Occipital lobe (tissue), 2 donors: ENCODE results near the gene STXBP2. TPM values are rescaled to one million over a fixed set of nuclear protein-coding genes. Genes with fewer than 3 reads are reported as not detected.
"Not testable (repeated sequence)": the region's sequence is repeated elsewhere in the genome, so short reads cannot be mapped to it uniquely, and the experiment has no call there.

ENCODE experiments used
- DNase-seq: peaks from one replicate; lab custom pipeline; 2025; lab: John Stamatoyannopoulos, UW
- total RNA-seq: library from RNA; depleted of rRNA; stranded (reverse); fragments of >200 nt; gene quantifications from one replicate; pipeline ENCODE4 v1.2.3, GENCODE V29; 2014

The STXBP2 gene
- total RNA-seq, 1 donor from 2014 or later, result 3.0 TPM

DNA sequence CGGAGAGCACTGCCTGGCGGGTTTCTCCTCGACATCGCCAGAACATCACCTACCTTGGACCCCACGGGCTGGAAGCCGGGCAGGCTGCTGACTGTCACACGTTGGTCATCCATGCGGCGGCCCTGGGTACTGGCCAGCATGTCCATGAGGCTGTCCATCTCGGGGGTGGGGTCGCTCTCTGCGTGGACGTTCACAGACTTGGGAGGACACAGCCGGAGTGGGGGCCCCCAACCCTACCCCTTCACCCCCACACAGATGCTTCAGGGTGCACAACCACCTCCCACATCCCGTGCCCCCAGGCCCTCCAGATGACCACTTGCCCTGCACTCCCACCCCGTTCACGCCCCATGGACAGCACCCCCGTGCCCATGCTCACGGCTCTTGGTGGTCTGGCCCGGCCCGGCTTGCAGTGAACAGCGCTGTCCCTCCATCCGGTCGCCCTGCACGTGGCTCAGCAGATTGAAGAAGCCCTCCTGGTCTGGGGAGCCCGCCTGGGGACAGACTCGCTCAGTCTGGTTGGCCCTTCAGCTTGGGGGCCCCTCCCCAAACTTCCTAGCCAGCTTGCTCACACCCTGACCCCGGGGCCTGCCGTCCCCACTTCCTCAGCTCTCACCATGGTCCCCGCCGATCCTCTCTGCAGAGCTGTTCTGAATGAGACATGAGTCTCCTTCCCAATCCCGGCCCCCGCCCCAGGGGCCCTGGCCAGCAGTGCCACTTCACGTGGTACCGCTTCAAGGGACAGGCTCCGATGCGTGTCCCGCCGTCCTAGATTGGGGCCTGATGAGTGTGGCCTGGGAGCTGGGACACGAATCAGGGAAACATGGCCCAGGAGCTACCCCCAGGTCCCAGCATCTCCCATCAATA lies 4.3 kb upstream of the STXBP2 start:
- DNase-seq, result no peak

DNA sequence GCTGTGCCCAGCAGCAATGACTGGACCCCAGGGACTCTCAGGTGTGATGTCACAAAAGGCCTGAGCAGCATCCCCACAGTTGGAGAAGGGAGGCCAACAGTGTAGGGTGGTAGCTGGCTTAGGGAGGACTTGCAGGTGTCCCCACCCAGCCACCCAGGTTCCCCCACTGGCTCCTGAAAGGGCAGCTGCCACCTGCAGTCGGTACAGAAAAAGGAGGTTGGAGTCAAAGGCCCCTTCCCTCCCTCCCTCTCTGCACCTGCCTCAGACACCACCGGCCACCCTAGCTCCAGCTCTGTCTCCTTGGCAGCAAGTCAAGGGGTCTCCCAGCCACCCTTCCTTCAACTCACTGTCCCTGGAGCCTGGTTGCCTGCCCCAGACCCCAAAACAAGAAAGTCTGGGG lies 3.2 kb upstream of the STXBP2 start, which contains the start of gene PCP2:
Gene PCP2 (minus strand): TSS at position 22 of the 400 bp plus-strand sequence. CDS start 262 bp downstream, outside the sequence.
- DNase-seq, result no peak

DNA sequence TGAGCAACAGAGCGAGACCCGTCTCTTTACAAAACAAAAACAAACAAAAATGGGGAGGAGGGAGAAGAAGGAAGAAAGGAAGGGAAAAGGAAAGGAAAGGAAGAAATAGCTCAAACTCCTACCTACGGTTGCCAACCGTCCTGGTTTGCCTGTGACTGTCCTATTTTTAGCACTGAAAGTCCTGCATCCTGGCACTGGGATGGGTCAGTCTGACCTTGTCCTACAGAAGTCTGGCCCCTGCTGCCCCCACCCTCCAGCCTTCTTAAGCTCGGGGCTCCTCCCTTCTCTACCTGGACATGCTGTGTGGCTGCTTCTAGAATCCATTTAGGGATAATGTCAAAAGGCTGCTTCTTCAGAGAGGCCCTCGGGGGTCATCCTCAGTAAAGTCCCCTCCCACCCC lies 1.2 kb upstream of the STXBP2 start:
- DNase-seq, result no peak

DNA sequence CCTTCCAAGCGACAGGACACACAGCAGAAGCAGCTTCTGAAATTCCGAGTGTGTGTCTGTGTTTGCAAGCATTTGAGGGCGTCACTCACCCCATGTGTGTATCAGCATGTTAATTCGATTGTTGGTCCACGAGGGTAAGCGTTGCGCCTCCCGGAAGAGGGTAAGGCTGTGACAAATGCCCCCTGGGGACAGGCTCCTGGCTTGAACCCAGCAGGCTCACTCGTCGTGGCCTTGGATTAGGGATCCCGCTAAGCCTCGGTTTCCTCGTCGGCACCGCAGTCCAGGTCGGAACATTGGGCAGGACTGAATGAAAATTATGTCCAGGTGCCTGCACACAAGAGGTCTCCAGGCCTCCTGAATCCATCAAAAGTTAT lies 606 bp upstream of the STXBP2 start:
- no peak for DNase-seq

DNA sequence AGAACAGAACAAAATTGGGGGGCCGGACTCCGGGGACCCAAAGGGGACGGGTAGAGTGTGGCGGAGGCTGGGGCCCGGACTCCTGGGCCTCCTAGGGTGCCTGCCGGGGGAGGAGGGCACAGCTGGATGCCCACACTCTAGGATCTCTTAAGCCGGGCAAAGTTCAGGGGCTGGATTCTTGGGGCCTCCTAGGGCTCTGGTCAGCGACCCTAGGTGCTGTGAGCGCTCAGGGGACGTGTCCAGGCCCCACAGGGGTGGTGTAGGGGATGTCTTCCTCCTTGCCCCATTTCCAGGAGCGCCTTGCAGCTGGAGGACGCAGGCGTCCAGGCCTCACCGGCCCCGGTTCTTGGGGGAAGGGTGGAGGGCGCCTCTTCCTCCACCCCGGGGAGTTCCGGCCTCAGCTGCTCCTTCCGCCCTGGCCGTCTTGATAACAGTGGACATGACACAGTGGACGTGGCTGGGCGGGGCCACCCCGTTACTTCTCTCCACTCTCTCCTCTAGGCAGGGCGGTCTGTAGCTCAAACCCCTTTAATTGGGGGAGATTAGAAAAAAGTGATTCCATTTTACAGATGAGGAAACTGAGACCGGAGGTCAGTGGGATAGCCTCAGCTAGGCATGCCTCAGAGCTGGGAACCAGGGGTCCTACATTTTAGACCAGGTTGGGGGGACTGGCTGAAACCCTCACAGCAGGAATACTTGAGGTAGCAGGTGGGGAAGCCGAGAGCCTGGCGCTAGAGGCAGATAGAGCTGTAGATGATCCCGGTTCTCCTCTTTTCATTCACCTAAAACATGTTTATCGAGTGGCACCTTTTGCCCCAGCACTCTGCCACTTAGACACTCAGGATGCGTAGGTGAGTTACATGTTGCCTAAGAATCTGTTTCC lies 705 bp downstream of the STXBP2 start:
- no peak for DNase-seq

DNA sequence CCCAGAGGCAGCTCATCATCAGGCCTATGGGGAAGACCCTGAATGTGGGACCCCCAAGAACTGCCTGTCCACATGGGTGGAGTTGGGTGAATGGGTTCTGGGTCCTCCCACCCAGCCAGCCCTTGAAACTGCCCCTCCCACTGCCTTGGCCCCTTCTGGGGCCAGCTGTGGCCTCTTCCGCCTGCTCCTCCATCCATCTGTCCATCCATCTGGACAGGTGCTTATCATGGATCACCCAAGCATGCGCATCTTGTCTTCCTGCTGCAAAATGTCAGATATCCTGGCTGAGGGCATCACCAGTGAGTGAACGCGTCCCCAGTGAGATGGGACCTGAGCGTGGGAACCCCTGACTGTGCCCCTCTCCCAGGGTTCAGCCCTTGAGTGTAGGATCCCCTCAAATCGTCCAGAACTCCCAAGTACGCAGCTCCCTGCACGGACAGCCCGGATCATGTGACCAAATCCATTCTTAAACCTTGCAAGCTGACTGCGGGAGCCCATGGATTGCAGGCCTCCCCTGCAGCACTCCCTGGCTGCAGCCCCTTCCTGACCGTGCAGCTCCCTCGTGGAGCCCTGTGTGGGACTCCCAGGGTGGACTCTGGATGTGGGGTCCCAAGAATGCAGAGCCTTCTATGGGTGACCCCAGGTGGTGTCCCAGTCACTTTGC lies 2.0 kb downstream of the STXBP2 start:
- DNase-seq, result no peak

DNA sequence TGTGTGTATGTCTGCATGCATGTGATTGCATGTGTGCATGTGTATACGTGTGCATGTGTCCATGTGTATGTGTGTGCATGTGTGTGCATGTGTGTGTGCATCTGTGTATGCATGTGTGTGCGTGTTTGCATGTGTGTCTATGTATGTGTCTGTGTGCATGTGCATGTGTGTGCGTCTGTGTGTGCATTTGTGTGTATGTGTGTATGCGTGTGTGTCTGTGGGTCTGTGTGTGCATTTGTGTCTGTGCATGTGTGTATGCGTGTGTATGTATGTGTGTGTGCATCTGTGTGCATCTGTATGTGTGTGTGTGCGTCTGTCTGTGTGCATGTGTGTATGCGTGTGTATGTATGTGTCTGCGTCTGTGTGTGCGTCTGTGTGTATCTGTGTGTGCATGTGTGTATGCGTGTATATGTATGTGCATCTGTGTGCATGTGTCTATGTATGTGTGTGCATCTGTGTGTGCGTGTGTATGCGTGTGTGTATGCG lies 3.0 kb downstream of the STXBP2 start:
- DNase-seq, result no peak

DNA sequence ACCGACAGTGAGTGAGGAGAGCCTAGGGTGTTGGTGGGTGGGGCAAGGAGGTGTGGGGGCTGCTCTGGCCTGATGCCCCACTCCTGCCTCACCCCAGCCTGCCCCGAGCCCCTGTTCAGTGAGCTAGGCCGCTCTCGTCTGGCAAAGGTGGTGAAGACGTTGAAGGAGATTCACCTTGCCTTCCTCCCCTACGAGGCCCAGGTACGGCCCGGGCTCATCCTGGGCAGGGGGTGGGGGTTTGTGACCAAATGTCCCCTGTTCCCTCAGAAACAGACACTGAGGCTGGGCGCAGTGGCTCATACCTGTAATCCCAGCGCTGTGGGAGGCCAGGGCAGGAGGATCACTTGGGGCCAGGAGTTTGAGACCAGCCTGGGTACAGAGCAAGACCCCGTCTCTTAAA lies 3.9 kb downstream of the STXBP2 start:
- no peak for DNase-seq

DNA sequence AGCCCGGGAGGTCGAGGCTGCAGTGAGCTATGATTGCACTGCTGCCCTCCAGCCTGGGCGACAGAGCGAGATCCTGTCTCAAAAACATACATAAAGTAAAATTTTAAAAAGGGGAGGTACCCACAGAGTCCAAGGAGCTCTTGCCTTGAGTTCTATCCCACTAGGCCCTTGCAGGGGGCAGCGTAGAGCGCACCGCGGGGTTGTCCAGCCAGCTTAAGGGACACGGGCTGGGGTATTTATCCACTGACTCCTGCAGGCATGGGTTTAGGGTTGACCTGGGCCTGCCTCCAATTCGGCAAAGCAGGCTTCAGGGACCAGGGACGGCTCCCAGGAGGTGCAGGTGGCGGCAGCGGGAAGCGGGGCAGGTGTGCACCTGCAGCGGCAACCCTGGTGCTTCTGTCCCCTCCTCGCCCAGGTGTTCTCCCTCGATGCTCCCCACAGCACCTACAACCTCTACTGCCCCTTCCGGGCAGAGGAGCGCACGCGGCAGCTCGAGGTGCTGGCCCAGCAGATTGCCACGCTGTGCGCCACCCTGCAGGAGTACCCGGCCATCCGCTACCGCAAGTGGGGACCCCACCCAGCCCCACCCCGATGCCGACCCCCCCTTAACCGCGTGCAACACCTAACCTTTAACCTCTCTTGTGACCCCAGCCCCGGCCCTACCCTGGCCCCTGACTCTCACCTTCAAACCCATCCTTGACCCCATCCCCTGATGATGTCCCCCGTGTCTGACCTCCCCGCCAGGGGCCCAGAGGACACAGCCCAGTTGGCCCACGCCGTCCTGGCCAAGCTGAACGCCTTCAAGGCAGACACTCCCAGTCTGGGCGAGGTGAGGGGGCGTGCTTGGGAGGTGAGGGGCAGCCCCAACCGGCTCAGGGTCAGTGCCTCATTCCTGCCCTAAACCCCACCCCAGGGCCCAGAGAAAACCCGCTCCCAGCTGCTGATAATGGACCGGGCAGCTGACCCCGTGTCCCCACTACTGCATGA lies 4.7 kb downstream of the STXBP2 start:
- DNase-seq, result no peak

DNA sequence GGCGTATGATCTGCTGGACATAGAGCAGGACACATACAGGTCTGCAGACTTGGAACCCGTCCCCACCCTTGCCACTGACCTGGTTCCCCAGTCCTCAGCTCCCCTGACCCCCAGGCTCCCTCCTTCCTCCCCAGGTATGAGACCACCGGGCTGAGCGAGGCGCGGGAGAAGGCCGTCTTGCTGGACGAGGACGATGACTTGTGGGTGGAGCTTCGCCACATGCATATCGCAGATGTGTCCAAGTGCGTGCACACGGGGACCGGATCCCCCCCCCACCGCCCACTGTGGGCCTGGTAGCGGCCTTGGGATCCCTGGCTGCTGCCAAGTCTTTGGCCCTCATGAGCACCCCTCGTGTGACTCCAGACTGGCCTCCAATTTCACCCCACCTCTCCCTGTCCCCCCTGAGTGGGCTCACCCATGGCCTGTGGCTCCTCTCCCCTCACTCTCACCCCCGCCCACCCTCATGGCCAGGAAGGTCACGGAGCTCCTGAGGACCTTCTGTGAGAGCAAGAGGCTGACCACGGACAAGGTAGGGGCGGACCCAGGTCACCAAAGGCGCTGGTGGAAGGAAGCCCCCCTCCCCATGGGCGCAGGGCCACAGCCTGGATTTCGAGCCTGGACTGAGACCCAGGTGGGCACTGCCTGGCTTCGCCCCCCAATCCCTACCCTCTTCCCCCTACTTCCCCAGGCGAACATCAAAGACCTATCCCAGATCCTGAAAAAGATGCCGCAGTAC lies 5.6 kb downstream of the STXBP2 start:
- no peak for DNase-seq

DNA sequence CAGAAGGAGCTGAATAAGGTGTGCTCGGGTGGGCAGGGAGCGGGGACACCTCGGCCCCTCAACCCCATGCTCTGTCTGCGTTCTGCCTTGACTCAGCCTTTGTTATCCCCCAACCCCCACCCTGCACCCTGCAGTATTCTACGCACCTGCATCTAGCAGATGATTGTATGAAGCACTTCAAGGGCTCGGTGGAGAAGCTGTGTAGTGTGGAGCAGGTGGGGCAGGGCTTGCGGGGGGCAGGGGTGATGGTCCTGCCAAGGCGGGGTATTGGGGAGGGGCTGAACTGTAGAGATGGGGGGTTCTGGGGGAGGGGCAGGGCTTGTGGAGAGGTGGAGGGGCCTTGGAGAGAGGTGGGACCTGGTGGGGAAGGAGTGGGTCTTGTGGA lies 6.1 kb downstream of the STXBP2 start:
- DNase-seq, result no peak

DNA sequence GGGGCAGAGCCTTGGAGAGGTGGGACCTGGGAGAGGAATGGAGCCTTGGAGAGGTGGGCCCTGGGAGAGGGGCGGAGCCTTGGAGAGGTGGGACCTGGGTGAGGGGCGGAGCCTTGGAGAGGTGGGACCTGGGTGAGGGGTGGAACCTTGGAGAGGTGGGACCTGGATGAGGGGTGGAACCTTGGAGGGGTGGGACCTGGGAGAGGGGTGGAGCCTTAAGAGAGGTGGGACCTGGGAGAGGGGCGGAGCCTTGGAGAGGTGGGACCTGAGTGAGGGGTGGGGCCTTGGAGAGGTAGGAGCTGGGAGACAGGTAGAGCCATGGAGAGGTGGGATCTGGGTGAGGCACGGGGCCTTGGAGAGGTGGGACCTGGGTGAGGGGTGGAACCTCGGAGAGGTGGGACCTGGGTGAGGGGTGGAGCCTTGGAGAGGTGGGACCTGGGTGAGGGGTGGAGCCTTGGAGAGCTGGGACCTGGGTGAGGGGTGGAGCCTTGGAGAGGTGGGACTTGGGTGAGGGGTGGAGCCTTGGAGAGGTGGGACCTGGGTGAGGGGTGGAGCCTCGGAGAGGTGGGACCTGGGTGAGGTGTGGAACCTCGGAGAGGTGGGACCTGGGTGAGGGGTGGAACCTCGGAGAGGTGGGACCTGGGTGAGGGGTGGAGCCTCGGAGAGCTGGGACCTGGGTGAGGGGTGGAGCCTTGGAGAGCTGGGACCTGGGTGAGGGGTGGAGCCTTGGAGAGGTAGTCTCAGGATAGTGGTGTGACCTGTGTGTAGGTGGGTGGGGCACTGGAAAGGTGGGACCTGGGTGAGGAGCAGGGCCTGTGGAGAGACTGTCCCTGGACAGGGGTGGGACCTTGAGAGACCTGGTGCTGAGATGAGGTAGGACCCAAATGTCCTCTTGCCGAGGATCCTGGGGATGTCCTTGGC lies 7.0 kb downstream of the STXBP2 start:
- not testable (repeated sequence) for DNase-seq

DNA sequence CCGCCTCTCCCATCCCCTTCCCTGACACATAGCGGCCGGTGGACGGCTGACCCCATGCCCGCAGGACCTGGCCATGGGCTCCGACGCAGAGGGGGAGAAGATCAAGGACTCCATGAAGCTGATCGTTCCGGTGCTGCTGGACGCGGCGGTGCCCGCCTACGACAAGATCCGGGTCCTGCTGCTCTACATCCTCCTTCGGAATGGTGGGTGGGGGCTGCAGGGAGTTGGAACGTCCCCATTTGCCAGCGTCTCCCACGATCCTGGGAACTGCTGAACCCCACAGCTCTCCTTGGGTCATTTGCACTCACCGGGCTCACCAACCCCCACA lies 7.6 kb downstream of the STXBP2 start:
- DNase-seq, result no peak

DNA sequence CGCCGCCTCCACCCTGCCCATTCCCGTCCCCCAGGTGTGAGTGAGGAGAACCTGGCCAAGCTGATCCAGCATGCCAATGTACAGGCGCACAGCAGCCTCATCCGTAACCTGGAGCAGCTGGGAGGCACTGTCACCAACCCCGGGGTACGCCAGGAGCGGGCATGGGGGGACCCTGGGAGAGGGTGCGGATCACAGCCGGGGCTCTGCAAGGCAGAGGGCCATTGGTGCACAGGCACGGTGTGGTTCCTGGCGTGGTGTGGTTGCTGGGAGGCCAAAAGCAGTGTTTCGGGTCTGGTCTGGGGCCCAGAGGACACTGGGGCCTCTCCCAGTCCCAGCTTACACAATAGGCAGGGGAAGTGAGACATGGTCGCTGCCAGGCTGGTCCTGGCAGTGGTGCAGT lies 8.3 kb downstream of the STXBP2 start:
- no peak for DNase-seq

DNA sequence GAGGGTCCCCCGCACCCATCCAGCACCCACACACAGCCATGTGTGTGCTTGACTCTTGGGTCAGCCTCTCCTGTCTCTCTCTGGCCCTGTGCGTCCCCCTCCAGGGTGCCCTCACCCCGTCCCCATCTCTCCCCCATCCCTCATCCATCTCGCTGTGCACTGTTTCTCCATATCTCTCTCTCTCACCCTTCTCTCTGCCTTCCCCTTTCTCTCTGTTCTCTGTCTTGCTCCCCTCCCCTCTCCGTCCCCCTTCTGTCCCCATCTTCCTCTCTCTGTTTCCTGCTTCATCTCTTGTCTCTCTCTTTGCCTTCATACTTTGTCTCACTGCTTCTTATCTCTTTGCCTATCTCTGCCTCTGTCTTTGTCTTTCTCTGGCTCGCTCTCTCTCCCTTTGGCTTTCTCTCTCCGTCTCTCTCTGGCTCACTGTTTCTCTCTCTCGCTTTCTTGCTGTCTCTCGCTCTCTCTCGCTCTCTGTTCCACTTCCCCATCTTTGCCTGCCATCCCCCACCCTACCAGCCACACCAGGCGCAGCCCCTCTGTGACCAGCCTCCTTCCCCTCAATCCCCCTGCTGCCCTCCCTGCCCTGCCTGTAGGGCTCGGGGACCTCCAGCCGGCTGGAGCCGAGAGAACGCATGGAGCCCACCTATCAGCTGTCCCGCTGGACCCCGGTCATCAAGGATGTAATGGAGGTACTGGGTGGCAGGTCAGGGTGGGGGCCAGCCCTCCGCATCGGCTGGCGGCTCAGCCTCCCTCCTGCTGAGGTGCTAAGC lies 8.9 kb downstream of the STXBP2 start:
- no peak for DNase-seq

DNA sequence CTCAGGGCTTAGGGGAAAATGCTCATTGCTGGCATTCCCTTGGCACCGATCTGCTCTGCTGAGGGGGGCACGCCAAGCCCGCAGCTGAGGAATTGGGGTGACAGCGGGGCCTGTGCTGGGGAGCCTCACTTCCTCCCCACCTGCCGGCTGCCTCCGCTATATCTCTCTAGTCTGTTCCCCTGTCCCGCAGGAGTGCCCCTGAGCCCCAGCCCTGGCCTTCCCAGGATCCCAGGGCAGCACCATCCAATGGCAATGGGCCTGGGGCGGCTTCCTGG lies 9.5 kb downstream of the STXBP2 start:
- DNase-seq, result no peak

DNA sequence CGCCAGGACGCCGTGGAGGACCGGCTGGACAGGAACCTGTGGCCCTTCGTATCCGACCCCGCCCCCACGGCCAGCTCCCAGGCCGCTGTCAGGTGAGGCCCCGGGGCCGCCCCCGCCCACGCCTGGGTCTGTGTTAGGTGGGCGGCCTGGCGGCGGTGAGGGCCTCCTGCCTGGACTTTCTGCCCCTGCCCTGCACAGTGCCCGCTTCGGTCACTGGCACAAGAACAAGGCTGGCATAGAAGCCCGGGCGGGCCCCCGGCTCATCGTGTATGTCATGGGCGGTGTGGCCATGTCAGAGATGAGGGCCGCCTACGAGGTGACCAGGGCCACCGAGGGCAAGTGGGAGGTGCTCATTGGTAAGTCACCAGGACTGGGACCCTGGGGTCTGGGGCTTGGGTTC lies 10.2 kb downstream of the STXBP2 start:
- DNase-seq, result no peak

DNA sequence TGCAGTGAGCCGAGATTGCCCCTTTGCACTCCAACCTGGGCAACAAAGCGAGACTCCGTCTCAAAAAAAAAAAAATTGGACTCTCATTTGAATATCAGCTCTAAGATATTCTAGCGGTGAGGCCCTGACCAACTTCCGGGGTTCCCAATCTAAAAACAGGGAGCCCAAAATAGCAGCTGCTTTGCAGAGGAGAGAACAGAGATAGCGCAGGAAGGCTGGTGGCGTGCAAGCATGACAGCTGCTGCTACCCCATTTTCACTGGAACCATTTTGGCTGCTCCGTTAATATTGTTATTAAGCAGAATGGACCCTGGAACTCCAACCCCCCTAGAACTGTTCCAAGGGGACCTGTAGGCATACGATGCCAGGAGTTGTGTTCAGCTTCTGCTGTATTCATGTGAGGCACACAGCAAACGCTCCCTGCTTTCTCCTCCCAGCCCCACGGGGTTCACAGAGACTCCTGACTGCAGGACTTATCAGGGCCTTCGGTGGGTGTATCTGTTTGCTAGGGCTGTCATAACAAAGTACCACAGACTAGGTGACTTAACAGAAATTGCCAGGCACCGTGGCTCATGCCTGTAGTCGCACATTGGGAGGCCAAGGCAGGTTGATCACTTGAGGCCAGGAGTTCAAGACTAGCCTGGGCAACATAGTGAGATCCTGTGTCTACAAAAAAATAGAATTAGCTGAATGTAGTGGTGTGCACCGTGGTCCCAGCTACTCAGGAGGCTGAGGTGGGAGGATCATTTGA lies 11.5 kb downstream of the STXBP2 start:
- DNase-seq, result no peak
